ENCODE data around the gene BCR. TPM values are rescaled to one million over a fixed set of nuclear protein-coding genes. Genes with fewer than 3 reads are reported as not detected.

BCR gene
- total RNA-seq, 2 experiments from 2014 or later: 62.3 to 63.3 TPM

DNA sequence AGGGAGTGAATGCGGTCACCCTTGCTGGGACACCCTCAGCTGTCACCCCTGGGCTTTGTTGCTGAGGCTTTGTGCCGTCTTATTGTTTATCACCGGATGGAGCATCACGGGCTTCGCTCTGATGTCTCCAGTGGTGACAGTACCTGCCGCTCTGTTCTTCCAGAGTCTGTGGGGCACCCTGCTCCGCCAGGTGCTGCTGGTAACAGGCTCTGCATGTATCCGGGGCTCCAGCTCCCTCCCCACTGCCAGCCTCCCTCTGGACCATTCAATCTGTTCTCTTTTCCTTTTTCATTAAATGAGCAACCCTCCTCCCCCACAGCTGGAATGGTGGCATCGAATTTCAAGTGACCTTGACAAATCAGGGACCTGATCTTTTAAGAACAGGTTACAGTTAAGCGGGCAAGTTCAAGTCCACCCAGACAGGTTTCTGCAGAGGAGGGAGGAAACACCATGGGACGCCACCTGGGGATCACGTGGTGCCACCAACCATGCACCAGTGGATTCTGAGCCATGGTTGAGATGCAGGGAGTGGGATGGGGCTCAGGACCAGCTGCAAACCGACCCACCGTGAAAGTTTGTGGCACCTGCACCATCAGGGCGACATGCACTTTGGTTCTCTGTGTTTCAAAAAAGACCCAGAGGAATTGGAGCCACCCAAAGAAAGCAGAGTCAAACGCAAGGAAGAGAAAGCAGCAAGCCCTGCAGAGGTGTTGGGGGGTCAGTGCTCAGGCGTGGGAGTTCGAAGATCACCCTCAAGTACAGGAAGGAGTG lies 89.3 kb downstream of the BCR start:
- H3K36me3 Mint-ChIP-seq (ENCODE audit: low read depth): peaks cover 13% of the 10 kb centered on the region
- peaks cover 2% of the 10 kb centered on the region for H3K4me1 Mint-ChIP-seq (ENCODE audit: low read depth)
- no peaks in the 10 kb centered on the region for H3K9me3 Mint-ChIP-seq
- DNase-seq: no peak
- no peak overlapping the region for H3K27ac Mint-ChIP-seq
- CTCF ChIA-PET: interaction anchor here (0.6 to 1.0 kb wide), 2 partner anchors 12 to 97 kb away, joined by 3 to 5 read pairs; no protein-coding TSS in a partner anchor
- no peaks in the 10 kb centered on the region for H3K27me3 Mint-ChIP-seq (ENCODE audit: low read depth)
- H3K4me3 Mint-ChIP-seq: no peak overlapping the region
- intact Hi-C loops (cut with micrococcal nuclease): no loop called here

DNA sequence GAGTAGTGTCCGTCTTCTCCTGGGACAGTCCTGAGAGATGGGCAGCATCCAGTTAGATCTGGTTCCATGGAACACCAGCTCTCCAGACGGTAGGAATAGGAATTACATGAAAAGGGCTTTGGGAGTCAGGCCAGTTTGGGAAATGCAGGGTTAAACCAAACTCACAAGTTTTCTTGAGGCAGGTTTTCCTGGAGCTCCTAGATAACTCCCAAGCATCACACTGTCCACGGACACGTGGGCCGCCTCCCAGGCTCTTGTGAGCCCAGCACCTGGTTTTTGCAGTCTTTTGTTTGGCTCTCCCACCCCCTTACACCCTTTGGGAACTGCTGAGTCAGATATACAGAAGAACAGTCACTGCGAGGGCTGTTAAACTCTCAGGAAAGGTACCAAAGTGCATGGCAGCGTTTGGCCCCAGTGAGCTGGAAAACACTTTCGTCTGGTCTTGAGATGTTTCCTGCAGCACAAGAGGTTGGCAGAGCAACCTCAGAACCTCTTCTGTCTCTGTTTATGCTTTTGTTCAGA lies 90.0 kb downstream of the BCR start:
- Mint-ChIP-seq H3K4me1 (ENCODE audit: low read depth) (peaks cover 2% of the 10 kb centered on the region), H3K27me3 (ENCODE audit: low read depth) (no peaks in the 10 kb centered on the region), H3K4me3 (no peak overlapping the region), H3K27ac (no peak overlapping the region), H3K36me3 (ENCODE audit: low read depth) (peaks cover 13% of the 10 kb centered on the region), H3K9me3 (no peaks in the 10 kb centered on the region)
- no peak for DNase-seq
- CTCF ChIA-PET: interaction anchor here (1.0 kb wide), 1 partner anchor 12 kb away, joined by 3 read pairs; no protein-coding TSS in a partner anchor
- intact Hi-C loops (cut with micrococcal nuclease): no loop called here

DNA sequence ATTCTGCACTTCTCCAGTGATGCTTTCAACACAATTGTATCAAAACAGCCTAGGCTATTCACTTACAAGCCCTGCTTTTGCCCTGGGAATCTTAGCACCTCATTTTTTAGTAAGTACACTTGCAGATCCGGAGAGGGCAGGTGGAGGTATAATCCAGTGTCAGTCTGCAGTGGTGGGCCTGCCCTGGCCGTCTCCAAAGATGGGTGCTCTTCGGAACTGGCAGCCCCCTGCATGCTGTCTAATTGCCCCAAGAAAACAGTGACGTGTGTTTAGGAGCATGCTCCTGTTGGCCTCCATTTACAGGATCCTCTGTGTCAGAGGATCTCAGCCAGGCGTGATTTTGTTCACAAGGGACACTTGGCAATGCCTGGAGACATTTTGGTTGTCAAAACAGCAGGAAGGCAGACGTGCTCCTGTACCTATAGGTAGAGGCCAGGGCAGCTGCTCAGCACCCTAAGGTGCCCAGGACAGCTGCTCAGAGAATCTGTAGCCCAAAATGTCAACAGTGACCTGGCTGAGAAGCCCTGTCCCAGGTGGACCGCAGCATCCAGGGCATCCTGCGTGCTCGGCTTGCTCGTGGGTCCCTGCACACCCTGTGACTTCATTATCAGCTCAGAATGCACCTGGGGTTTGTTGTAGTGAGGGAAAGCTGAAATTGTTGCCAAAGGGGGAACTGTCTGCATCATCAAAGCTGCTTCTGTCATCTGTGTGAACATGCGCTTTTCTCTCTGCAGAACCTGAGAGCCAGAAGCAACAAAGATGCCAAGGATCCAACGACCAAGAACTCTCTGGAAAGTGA lies 90.7 kb downstream of the BCR start:
- no peak overlapping the region for H3K27ac Mint-ChIP-seq
- H3K4me3 Mint-ChIP-seq: no peak overlapping the region

DNA sequence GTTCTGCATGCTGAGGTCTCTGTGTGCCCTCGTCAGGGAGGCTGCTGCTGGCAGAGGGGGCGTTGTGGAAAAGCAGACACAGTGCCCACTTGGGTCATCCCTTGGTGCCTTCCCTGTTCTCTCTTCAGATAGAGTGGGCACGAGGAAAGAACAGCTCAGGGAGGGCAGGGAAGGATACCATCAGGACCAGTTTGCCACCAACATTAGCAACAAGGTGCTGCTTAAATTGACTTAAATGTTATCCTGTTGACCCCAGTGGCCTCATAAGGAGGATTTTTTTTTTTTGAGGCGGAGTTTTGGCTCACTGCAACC lies 91.2 kb downstream of the BCR start:
- CTCF ChIA-PET: no interaction called here
- Mint-ChIP-seq H3K27me3 (ENCODE audit: low read depth) (no peaks in the 10 kb centered on the region), H3K36me3 (ENCODE audit: low read depth) (peaks cover 16% of the 10 kb centered on the region), H3K9me3 (no peaks in the 10 kb centered on the region), H3K4me3 (no peak overlapping the region), H3K27ac (no peak overlapping the region), H3K4me1 (ENCODE audit: low read depth) (peaks cover 2% of the 10 kb centered on the region)
- intact Hi-C loops (cut with micrococcal nuclease): no loop called here
- DNase-seq: no peak

More for the DNA sequence above, 90.7 kb downstream of the BCR start:
- H3K4me1 Mint-ChIP-seq (ENCODE audit: low read depth): peaks cover 2% of the 10 kb centered on the region
- CTCF ChIA-PET: interaction anchor here (1.0 kb wide), 1 partner anchor 11 kb away, joined by 3 read pairs; no protein-coding TSS in a partner anchor
- H3K36me3 Mint-ChIP-seq (ENCODE audit: low read depth): peaks cover 16% of the 10 kb centered on the region
- no peaks in the 10 kb centered on the region for H3K9me3 Mint-ChIP-seq
- intact Hi-C loops (cut with micrococcal nuclease): no loop called here
- DNase-seq: no peak
- H3K27me3 Mint-ChIP-seq (ENCODE audit: low read depth): no peaks in the 10 kb centered on the region

DNA sequence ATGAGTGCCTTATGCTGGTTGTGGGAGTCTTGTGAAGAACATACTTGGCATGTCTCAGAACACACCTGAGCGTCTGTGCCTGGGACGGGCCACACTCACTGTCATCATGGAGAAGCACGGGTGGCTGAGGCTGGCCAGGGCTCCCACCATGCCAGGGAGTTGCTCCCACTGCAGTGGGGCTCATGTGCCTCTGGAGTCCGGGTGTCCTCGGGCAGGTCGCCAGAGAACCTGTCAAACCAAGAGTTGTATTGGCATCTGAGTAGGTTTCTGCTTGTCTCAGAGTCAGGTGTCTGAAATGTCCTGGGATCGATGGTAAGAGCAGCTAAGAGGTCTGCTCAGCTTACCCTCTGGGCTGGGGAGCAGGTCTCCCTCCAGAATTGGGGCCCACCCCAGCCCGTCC lies 92.1 kb downstream of the BCR start:
- peaks cover 2% of the 10 kb centered on the region for H3K4me1 Mint-ChIP-seq (ENCODE audit: low read depth)
- H3K36me3 Mint-ChIP-seq (ENCODE audit: low read depth): peaks cover 16% of the 10 kb centered on the region
- intact Hi-C loops (cut with micrococcal nuclease): no loop called here
- H3K9me3 Mint-ChIP-seq: no peaks in the 10 kb centered on the region
- CTCF ChIA-PET: no interaction called here
- DNase-seq: no peak
- no peak overlapping the region for H3K27ac Mint-ChIP-seq
- H3K4me3 Mint-ChIP-seq: no peak overlapping the region
- H3K27me3 Mint-ChIP-seq (ENCODE audit: low read depth): no peaks in the 10 kb centered on the region

DNA sequence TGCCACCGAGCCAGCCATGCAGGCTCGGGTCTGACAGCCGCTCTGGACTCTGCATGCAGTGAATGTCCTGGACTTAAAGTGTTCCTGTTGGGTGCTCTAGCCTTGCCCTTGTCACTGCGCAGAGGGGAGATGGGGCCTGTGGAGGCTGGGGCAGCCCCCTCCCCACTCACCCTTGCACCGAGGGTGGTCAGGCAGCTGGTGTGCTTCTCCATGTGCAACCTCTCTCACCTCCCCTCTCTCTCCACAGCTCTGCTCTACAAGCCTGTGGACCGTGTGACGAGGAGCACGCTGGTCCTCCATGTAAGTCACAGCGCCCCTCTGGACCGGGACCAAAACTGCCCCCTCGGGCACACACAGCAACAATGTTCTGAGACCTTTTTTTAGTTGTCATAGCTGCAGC lies 92.5 kb downstream of the BCR start:
- no peak overlapping the region for H3K4me3 Mint-ChIP-seq
- H3K36me3 Mint-ChIP-seq (ENCODE audit: low read depth): peaks cover 15% of the 10 kb centered on the region
- CTCF ChIA-PET: no interaction called here
- H3K9me3 Mint-ChIP-seq: no peaks in the 10 kb centered on the region
- H3K27ac Mint-ChIP-seq: no peak overlapping the region
- DNase-seq: no peak
- H3K4me1 Mint-ChIP-seq (ENCODE audit: low read depth): peaks cover 2% of the 10 kb centered on the region
- intact Hi-C loops (cut with micrococcal nuclease): no loop called here
- H3K27me3 Mint-ChIP-seq (ENCODE audit: low read depth): no peaks in the 10 kb centered on the region

DNA sequence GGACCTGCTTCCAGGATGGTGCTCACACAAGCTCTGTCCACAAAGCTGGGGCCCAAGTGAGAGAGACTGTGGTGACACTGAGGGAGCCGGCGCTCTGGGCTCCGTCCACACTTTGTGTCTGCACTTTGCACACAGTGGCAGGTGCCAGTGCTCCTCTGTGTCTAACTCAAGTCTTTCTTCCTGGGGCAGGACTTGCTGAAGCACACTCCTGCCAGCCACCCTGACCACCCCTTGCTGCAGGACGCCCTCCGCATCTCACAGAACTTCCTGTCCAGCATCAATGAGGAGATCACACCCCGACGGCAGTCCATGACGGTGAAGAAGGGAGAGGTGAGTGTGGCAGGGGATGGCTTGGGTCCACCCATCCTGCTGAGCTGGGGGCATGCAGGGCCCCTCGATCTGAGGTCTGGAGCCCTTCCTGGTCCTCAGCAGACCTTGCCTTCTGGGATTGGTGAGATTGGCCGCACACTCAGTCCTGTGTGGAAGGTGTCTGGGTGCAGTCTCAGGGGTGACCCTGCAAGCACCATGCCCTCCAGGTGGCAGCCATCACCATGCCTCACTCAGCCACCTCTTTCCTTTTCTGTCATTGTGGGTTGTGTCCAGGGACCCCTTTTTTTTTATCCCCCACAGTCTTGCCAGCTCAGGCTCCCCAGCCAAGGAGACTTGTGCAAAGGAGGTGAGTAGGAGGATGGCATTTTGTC lies 93.3 kb downstream of the BCR start:
- intact Hi-C loops (cut with micrococcal nuclease): no loop called here
- Mint-ChIP-seq H3K9me3 (no peaks in the 10 kb centered on the region), H3K27me3 (ENCODE audit: low read depth) (no peaks in the 10 kb centered on the region), H3K36me3 (ENCODE audit: low read depth) (peaks cover 17% of the 10 kb centered on the region), H3K4me1 (ENCODE audit: low read depth) (no peaks in the 10 kb centered on the region), H3K27ac (peak overlapping the region; percentile 36), H3K4me3 (no peak overlapping the region)
- CTCF ChIA-PET: no interaction called here
- DNase-seq: no peak

DNA sequence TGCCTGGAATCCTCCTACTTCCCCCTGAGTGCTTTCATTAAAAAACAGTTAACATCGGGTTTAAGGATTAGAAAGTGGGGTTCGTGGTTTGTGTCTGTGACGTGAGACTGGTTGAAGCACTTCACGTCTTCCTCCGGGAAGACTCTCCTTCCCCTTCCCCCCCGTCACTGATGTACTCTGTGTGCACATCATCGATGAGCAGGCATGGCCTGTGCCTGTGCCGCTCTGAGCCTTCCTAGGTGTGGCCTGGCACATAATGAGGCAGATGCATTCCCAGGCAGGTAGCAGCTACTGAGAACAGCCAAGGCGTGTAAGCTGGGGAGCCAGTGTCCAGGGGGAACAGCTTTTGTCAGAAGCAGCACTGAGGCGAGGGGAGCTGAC lies 93.8 kb downstream of the BCR start:
- intact Hi-C loops (cut with micrococcal nuclease): no loop called here
- peaks cover 16% of the 10 kb centered on the region for H3K36me3 Mint-ChIP-seq (ENCODE audit: low read depth)
- H3K4me1 Mint-ChIP-seq (ENCODE audit: low read depth): peaks cover 3% of the 10 kb centered on the region
- no peaks in the 10 kb centered on the region for H3K27me3 Mint-ChIP-seq (ENCODE audit: low read depth)
- CTCF ChIA-PET: interaction anchor here (0.6 kb wide), 1 partner anchor 112 kb away, joined by 4 read pairs; no protein-coding TSS in a partner anchor
- H3K4me3 Mint-ChIP-seq: no peak overlapping the region
- H3K27ac Mint-ChIP-seq: no peak overlapping the region
- no peak for DNase-seq
- no peaks in the 10 kb centered on the region for H3K9me3 Mint-ChIP-seq

DNA sequence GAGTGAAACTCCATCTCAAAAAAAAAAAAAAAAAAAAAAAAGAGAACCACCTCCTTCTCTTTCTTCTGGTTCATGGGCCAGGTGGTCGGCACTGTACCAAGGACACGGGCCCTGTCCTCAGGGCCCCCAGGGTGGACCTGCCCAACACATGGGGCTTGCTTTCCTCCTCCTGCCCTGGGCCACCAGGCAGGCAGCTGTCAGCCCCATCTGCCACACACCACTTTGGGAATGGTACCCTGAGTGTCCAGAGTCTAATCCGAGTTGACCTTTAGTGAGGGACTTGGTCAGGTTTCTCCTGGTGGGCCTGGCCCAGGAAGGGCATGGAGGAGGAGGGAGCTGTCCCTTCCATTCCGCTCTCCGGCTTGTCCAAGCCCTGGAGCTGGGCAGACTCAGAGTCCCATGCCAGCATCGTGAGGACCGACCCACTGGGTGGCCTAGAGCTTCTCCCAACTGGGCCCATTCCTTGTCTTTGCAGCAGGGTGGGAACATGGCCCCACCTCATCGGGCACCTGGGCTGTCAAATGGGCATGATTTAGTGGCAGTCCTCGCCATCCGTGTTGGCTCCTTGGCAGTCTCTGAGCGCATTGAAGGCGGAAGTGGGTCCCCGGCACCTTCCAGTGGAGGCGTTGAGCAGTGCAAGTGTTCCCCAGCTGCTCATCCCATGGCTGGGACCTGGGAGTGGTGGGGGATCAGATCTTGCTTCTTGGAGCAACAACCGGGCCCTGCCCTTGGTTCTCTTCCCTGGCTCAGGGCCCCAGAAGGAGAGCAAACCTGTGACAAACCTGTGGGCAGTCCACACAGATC lies 94.8 kb downstream of the BCR start:
- intact Hi-C loops (cut with micrococcal nuclease): no loop called here
- Mint-ChIP-seq H3K27ac (no peak overlapping the region), H3K9me3 (no peaks in the 10 kb centered on the region), H3K4me3 (no peak overlapping the region), H3K27me3 (ENCODE audit: low read depth) (no peaks in the 10 kb centered on the region), H3K4me1 (ENCODE audit: low read depth) (peaks cover 10% of the 10 kb centered on the region), H3K36me3 (ENCODE audit: low read depth) (peaks cover 13% of the 10 kb centered on the region)
- no peak for DNase-seq
- CTCF ChIA-PET: interaction anchor here (0.6 to 0.9 kb wide), 3 partner anchors 15 to 111 kb away, joined by 3 to 4 read pairs (median 4); no protein-coding TSS in a partner anchor

DNA sequence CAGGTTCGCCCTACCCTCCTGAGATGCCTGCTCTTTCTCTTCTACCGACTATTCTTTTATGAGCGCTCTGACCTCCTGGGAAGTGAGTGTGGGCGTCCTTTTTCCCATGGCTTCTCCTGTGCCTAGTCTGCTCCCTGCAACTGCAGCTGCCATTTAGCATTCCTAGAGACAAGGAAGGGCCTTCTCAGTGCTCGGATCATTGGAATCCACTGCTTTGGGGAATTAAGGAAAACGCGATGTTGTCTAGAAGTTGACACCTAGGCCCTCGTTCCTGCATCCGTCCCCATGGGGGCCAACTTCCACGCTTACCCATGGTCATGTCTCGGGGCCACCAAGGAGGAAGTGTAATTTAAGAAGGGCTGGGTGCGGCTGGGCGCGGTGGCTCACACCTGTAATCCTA lies 95.4 kb downstream of the BCR start:
- peaks cover 14% of the 10 kb centered on the region for H3K36me3 Mint-ChIP-seq (ENCODE audit: low read depth)
- intact Hi-C loops (cut with micrococcal nuclease): no loop called here
- H3K9me3 Mint-ChIP-seq: no peaks in the 10 kb centered on the region
- H3K27me3 Mint-ChIP-seq (ENCODE audit: low read depth): no peaks in the 10 kb centered on the region
- CTCF ChIA-PET: interaction anchor here (0.7 to 11.5 kb wide), 2 partner anchors 29 to 99 kb away, joined by 3 to 167 read pairs; partner anchors contain the start of gene BCR
- no peak overlapping the region for H3K4me3 Mint-ChIP-seq
- DNase-seq: no peak
- no peak overlapping the region for H3K27ac Mint-ChIP-seq
- peaks cover 17% of the 10 kb centered on the region for H3K4me1 Mint-ChIP-seq (ENCODE audit: low read depth)

DNA sequence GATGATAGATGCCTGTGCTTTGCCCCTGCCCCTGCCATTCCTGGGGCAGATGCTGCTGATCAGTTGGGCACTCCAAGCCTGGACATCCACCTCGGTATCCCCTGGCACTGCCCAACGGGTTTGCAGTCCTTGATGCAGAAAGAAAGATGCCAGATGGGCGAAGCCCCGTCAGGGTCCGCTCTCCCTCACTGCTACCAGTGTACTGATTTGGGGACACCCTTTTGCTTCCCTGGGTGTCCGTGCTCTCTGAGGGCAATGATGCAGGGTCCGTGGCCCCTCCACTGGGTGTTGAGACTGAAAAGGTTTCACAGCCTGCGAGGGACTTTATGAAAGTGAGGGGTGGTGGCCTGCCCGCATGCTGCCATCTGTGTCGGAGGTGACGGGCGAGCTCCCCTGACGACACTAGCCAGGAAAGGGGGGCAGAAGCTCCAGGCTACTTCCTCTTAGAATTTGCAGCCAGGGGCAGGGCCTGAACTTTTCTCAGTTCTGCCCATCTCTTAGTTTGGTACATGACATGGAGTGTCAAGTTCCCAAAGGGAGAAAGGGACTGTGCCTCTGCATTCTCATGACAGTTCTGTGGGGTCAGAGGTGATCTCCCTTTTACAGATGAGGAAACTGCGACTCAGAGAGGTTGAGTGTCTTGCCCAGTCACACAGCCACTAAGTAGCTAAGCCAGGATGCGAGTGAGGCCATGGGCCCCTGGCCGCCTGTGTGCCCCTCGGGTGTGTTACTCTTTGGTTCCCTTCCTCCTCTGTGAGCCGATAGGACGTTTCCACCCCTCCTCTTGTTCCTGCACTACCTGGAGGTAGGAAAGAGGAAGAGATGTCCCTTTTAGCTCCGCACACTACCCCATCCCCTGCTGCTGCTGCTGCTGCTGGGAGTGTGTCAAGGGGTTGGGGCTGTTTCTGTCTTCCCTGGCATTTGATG lies 96.6 kb downstream of the BCR start:
- H3K4me1 Mint-ChIP-seq (ENCODE audit: low read depth): peaks cover 20% of the 10 kb centered on the region
- intact Hi-C loops (cut with micrococcal nuclease): no loop called here
- H3K4me3 Mint-ChIP-seq: no peak overlapping the region
- peaks cover 14% of the 10 kb centered on the region for H3K36me3 Mint-ChIP-seq (ENCODE audit: low read depth)
- DNase-seq: no peak
- H3K27me3 Mint-ChIP-seq (ENCODE audit: low read depth): no peaks in the 10 kb centered on the region
- H3K27ac Mint-ChIP-seq: peak overlapping the region; percentile 32
- H3K9me3 Mint-ChIP-seq: no peaks in the 10 kb centered on the region
- CTCF ChIA-PET: interaction anchor here (1.5 to 11.5 kb wide), 2 partner anchors 13 to 100 kb away, joined by 7 to 167 read pairs; partner anchors contain the start of gene BCR
